Measurements from ENCODE around the gene RBM12.

The RBM12 gene

DNA sequence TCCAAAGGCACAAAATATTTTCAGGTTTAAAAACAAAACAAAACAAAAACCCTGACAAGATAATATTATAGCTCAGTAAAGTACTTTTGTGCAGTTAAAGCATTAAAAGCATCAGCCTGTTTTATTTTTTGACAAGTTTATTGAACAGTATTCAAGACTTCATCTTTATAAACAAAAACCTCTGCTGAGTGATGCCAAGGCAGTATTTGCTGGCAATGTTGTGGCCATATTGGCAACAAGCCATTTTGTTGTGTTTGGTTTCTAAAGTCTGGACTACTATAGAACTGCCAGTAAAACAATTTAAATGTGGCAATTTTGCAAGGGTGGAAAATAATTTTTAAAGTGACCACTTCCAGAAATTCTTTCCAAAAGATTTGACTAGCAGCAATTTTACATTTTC lies 15.9 kb downstream of the RBM12 start:
- TF ChIP-seq, protein P1, sequence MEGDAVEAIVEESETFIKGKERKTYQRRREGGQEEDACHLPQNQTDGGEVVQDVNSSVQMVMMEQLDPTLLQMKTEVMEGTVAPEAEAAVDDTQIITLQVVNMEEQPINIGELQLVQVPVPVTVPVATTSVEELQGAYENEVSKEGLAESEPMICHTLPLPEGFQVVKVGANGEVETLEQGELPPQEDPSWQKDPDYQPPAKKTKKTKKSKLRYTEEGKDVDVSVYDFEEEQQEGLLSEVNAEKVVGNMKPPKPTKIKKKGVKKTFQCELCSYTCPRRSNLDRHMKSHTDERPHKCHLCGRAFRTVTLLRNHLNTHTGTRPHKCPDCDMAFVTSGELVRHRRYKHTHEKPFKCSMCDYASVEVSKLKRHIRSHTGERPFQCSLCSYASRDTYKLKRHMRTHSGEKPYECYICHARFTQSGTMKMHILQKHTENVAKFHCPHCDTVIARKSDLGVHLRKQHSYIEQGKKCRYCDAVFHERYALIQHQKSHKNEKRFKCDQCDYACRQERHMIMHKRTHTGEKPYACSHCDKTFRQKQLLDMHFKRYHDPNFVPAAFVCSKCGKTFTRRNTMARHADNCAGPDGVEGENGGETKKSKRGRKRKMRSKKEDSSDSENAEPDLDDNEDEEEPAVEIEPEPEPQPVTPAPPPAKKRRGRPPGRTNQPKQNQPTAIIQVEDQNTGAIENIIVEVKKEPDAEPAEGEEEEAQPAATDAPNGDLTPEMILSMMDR (IDR thresholded peaks at IDR 0.05; ENCODE audit: low read depth, low read length), result no peak
- DNase-seq (ENCODE audit: extremely low read depth, low read depth), result no peak

DNA sequence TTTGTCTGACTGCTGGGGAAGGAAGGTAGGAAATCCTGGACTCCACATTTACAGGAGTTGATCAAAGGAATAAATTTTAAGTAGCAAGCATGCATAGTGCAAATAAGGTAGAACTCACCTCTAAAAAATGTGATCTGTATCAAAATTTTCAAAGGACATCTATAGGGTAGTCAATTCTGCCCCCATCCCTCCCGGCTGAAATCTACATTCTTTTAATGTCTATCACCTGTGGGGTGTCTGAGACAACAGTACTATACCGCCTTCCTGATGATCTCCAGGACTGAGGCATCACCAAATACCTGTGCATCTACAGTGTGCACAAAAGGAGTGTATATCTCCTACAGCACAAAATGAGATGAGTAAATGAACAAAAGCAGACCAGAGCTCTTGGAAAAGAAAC lies 19.9 kb downstream of the RBM12 start:
- DNase-seq (ENCODE audit: extremely low read depth, low read depth), result no peak
- TF ChIP-seq, protein P1 (IDR thresholded peaks at IDR 0.05; ENCODE audit: low read depth, low read length), result no peak

GRCh38 chr20:35643045-35643444 lies 21.7 kb downstream of the RBM12 start:
- no peak for DNase-seq (ENCODE audit: extremely low read depth, low read depth)
- TF ChIP-seq, protein P1 (IDR thresholded peaks at IDR 0.05; ENCODE audit: low read depth, low read length), result no peak

- no peak for DNase-seq (ENCODE audit: extremely low read depth, low read depth)
- TF ChIP-seq, protein P1 (IDR thresholded peaks at IDR 0.05; ENCODE audit: low read depth, low read length), result no peak
Observed at GRCh38 chr20:35641743-35642142, 23.0 kb downstream of the RBM12 start.

DNA sequence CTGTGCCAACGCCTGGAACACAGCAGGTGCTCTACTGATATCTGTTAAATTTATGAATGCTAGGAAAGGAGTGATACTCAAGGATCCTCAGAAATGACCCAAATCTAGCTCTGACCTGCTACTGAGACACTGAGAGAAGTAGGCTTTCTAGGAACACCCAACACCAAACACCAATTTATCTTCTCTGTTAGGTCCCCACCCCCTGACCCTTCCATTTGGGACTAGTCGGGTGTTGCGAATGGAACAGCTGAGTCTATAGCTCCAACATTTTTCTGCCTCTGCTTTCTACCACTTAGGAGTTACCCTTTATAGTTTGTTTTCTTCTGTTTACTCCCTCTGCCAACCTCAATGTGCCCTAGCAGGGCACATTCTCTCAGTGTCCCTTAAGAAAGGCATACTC lies 24.0 kb downstream of the RBM12 start:
- no peak for DNase-seq (ENCODE audit: extremely low read depth, low read depth)
- TF ChIP-seq, protein P1 (IDR thresholded peaks at IDR 0.05; ENCODE audit: low read depth, low read length), result no peak

DNA sequence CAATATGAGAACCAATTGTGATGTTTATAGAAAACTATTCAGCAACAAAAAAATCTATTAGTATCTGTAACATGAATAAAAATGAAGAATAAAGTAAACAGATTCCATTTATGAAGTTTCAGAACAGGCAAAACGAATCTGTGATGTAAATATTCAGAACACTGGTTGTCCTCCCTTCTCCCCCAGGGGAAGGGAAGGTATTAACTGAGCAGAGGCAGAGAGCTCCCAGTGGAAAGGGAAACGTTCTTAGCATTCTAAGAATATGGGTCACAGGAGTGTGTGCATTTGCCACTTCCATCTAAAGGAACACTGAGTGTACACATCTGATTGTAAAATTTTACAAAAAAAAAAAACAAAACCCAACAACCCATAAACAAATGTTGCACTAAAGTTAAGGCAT lies 25.9 kb downstream of the RBM12 start:
- no peak for DNase-seq (ENCODE audit: extremely low read depth, low read depth)
- TF ChIP-seq, protein P1 (IDR thresholded peaks at IDR 0.05; ENCODE audit: low read depth, low read length), result no peak

DNA sequence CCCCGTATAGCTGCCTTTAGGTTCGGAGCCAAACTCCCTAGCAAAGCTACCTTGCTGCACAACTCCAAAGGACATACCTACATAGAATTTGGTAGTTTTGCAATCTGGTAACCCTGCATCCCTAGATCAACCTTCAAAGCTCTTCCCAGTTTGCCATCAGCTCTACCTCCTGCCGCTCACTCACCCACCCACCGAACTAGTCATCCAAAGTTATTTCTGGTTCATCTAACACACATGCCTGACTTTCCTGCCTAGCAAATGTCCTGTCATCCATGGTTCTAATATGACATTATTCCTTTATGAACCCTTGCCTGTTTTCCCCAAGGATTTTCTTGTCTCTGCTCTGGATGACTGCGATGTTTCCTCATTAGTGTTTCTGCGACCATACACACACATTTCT lies 27.4 kb downstream of the RBM12 start:
- DNase-seq (ENCODE audit: extremely low read depth, low read depth), result no peak
- TF ChIP-seq, protein P1 (IDR thresholded peaks at IDR 0.05; ENCODE audit: low read depth, low read length), result no peak

Measured in AG09319 (cell line).